ENCODE measurements around the gene GALNT13. TPM values are rescaled to one million over a fixed set of nuclear protein-coding genes. Genes with fewer than 3 reads are reported as not detected.
"Not testable (repeated sequence)": the region's sequence is repeated elsewhere in the genome, so short reads cannot be mapped to it uniquely, and the experiment has no call there.

The GALNT13 gene
- total and polyA plus RNA-seq, 3 experiments from 2014 or later: not detected

- no peaks in the 10 kb centered on the region for H3K27me3 ChIP-seq (ENCODE audit: insufficient read depth, low read length, poor library complexity, severe bottlenecking)
- H3K27ac Mint-ChIP-seq: no peak overlapping the region
- no peaks in the 10 kb centered on the region for H3K4me1 ChIP-seq (ENCODE audit: insufficient read depth, low read length)
- H3K27me3 Mint-ChIP-seq: no peaks in the 10 kb centered on the region
- no peaks in the 10 kb centered on the region for H3K9me3 ChIP-seq (ENCODE audit: low read length)
- H3K4me3 ChIP-seq (ENCODE audit: low read length): no peak overlapping the region
- no peaks in the 10 kb centered on the region for H3K36me3 ChIP-seq (ENCODE audit: insufficient read depth, low read length)
- DNase-seq: no peak
- no peaks in the 10 kb centered on the region for H3K36me3 Mint-ChIP-seq
- H3K4me3 Mint-ChIP-seq: no peak overlapping the region
- no peak overlapping the region for H3K27ac ChIP-seq (ENCODE audit: low read depth, low read length)
- peaks cover 0 to 17% (median 4%) of the 10 kb centered on the region in 5 donors for H3K9me3 Mint-ChIP-seq
- CTCF ChIA-PET: no interaction called here
- POLR2A ChIA-PET: no interaction called here
- H3K4me1 Mint-ChIP-seq: no peaks in the 10 kb centered on the region
These were observed 594.5 kb downstream of the GALNT13 start for GRCh38 chr2:154466226-154466625.

DNA sequence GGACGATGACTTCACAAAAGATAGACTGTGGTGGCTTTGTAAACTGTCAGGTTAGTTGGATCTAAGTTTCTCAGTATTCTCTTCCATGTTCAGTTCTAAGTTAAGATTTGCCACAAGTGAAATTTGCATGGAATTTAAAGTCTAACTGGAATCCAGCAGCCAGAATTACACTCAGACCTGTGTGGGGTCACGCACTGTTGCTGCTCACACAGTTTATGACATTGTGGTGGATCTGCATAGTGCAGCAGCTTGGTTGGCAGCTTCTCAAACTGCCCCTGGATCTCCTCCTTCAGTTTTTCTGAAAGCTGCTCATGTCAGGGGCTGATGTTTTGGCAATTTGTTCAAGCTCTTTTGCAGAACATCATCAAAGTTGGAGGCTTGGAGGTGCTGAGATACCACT lies 598.7 kb downstream of the GALNT13 start:
- CTCF ChIA-PET: no interaction called here
- Mint-ChIP-seq H3K27ac (no peak overlapping the region), H3K9me3 (peaks cover 0 to 12% (median 3%) of the 10 kb centered on the region in 5 donors), H3K27me3 (no peaks in the 10 kb centered on the region), H3K4me3 (no peak overlapping the region), H3K4me1 (no peaks in the 10 kb centered on the region), H3K36me3 (no peaks in the 10 kb centered on the region)
- POLR2A ChIA-PET: no interaction called here
- Histone ChIP-seq H3K4me3 (ENCODE audit: low read length) (no peak overlapping the region), H3K27me3 (ENCODE audit: insufficient read depth, low read length, poor library complexity, severe bottlenecking) (no peaks in the 10 kb centered on the region), H3K36me3 (ENCODE audit: insufficient read depth, low read length) (no peaks in the 10 kb centered on the region), H3K27ac (ENCODE audit: low read depth, low read length) (no peak overlapping the region), H3K4me1 (ENCODE audit: insufficient read depth, low read length) (no peaks in the 10 kb centered on the region), H3K9me3 (ENCODE audit: low read length) (no peaks in the 10 kb centered on the region)
- DNase-seq: no peak

GRCh38 chr2:154471492-154471891 lies 599.8 kb downstream of the GALNT13 start:
- H3K4me1 ChIP-seq (ENCODE audit: insufficient read depth, low read length); H3K4me3 Mint-ChIP-seq; H3K36me3 ChIP-seq (ENCODE audit: insufficient read depth, low read length); H3K27me3 Mint-ChIP-seq; H3K9me3 ChIP-seq (ENCODE audit: low read length); H3K9me3 Mint-ChIP-seq; POLR2A ChIA-PET; DNase-seq; H3K4me1 Mint-ChIP-seq; H3K4me3 ChIP-seq (ENCODE audit: low read length); H3K27ac Mint-ChIP-seq; CTCF ChIA-PET; H3K36me3 Mint-ChIP-seq; H3K27me3 ChIP-seq (ENCODE audit: insufficient read depth, low read length, poor library complexity, severe bottlenecking); H3K27ac ChIP-seq (ENCODE audit: low read depth, low read length): not testable (repeated sequence)

DNA sequence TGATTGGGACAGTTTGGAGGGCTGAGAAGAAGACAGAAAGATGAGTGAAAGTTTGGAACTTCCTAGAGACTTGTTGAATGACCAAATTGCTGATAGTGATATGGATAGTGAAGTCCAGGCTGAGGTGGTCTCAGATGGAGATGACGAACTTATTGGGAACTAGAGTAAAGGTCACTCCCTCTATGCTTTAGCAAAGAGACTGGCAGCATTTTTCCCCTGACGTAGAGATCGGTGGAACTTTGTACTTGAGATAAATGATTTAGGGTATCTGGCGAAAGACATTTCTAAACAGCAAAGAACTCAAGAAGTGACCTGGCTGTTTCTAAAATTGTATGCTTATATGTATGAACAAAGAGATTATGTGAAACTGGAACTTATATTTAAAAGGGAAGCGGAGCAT lies 605.6 kb downstream of the GALNT13 start:
- ChIA-PET CTCF (no interaction called here), POLR2A (no interaction called here)
- H3K36me3 ChIP-seq (ENCODE audit: insufficient read depth, low read length): no peaks in the 10 kb centered on the region
- Mint-ChIP-seq H3K36me3 (no peaks in the 10 kb centered on the region), H3K4me1 (no peaks in the 10 kb centered on the region), H3K27me3 (no peaks in the 10 kb centered on the region), H3K27ac (no peak overlapping the region), H3K9me3 (peaks cover 4 to 11% (median 9%) of the 10 kb centered on the region in 5 donors), H3K4me3 (no peak overlapping the region)
- H3K4me1 ChIP-seq (ENCODE audit: insufficient read depth, low read length): no peaks in the 10 kb centered on the region
- H3K27ac ChIP-seq (ENCODE audit: low read depth, low read length): no peak overlapping the region
- DNase-seq: no peak
- H3K9me3 ChIP-seq (ENCODE audit: low read length): no peaks in the 10 kb centered on the region
- H3K27me3 ChIP-seq (ENCODE audit: insufficient read depth, low read length, poor library complexity, severe bottlenecking): no peaks in the 10 kb centered on the region
- H3K4me3 ChIP-seq (ENCODE audit: low read length): no peak overlapping the region

DNA sequence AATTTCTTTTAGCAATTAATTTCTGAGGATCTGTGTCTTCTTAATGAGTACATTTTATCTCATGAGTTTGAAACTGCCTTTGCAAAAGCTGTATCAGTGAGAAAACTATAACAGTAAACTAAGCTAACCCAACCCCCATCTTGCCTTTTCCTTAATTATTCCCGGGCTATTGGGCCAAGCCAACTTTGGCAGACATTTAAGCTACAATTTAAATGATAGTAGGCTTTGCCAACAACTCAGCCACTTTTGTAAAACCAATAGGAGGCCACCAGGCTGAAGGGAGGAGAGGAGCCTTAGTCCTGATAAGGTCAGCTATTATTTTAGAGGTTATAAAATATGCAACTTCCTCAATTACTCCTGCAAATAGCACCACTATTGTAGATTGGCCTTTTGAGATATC lies 608.8 kb downstream of the GALNT13 start:
- ChIA-PET POLR2A (no interaction called here), CTCF (no interaction called here)
- Mint-ChIP-seq H3K36me3 (no peaks in the 10 kb centered on the region), H3K9me3 (peaks cover 4 to 13% (median 9%) of the 10 kb centered on the region in 5 donors), H3K27me3 (no peaks in the 10 kb centered on the region), H3K27ac (no peak overlapping the region), H3K4me1 (no peaks in the 10 kb centered on the region), H3K4me3 (no peak overlapping the region)
- no peak for DNase-seq
- Histone ChIP-seq H3K4me3 (ENCODE audit: low read length) (no peak overlapping the region), H3K27me3 (ENCODE audit: insufficient read depth, low read length, poor library complexity, severe bottlenecking) (no peaks in the 10 kb centered on the region), H3K27ac (ENCODE audit: low read depth, low read length) (no peak overlapping the region), H3K4me1 (ENCODE audit: insufficient read depth, low read length) (no peaks in the 10 kb centered on the region), H3K36me3 (ENCODE audit: insufficient read depth, low read length) (no peaks in the 10 kb centered on the region), H3K9me3 (ENCODE audit: low read length) (no peaks in the 10 kb centered on the region)

DNA sequence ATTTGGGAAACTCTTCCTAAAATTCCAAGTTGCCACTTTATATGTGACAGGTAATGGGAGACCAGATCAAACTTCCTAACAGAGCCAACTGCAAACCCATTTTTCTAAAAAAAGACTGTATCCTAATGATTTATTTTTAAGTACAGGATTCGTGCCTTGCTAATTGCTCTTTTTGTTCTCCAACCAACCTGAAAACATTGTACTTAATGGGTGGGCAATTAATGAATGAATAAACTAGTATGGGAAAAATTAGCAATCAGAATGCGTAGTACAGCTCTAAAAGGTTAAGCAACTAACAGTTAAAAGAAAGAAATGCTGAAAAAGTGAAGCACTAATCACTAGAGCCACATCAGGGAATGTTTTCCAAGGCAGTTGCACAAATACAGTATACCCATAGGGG lies 609.6 kb downstream of the GALNT13 start:
- Histone ChIP-seq H3K9me3 (ENCODE audit: low read length) (no peaks in the 10 kb centered on the region), H3K4me1 (ENCODE audit: insufficient read depth, low read length) (no peaks in the 10 kb centered on the region), H3K4me3 (ENCODE audit: low read length) (no peak overlapping the region), H3K36me3 (ENCODE audit: insufficient read depth, low read length) (no peaks in the 10 kb centered on the region), H3K27me3 (ENCODE audit: insufficient read depth, low read length, poor library complexity, severe bottlenecking) (no peaks in the 10 kb centered on the region), H3K27ac (ENCODE audit: low read depth, low read length) (no peak overlapping the region)
- CTCF ChIA-PET: no interaction called here
- H3K9me3 Mint-ChIP-seq: peaks cover 4 to 11% (median 7%) of the 10 kb centered on the region in 5 donors
- H3K4me1 Mint-ChIP-seq: no peaks in the 10 kb centered on the region
- DNase-seq: no peak
- no peak overlapping the region for H3K4me3 Mint-ChIP-seq
- H3K36me3 Mint-ChIP-seq: no peaks in the 10 kb centered on the region
- POLR2A ChIA-PET: no interaction called here
- no peaks in the 10 kb centered on the region for H3K27me3 Mint-ChIP-seq
- no peak overlapping the region for H3K27ac Mint-ChIP-seq

DNA sequence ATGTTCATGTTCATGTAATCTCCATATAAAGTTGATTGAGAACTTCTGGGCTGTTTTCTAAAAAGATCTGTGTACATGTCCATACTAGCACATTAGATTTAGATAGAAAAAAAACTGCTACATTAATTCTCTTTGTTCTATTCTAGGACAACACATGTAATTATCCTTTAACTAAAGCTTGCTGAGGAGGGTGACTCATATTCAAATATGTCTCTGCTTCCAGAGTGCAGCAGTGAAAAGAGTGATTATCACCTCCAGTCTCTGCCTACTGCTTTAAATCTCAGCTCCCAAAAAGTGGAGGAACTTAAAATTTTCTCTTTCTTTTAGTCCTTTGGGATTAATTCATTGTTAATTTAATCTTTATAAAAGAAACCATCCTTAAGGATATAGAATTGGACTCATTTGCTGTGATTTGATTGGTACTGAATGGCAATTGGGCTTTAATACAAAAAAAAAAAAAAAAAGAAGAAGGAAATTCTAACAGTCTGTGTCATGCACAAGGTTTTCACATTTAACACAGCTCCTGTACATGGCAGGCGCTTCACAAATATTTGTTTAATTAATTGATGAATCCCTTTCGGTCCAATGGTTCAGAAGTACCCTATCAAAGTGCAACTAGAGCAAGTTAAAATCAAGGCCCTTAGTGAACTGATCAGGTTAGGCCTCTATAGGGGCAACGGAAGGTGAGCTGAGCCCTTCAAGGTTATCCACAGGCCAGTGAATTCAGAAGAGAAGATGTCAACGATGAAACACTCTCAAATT lies 612.8 kb downstream of the GALNT13 start:
- H3K4me3 ChIP-seq (ENCODE audit: low read length): no peak overlapping the region
- Mint-ChIP-seq H3K4me3 (no peak overlapping the region), H3K4me1 (no peaks in the 10 kb centered on the region), H3K9me3 (peaks cover 0 to 6% (median 4%) of the 10 kb centered on the region in 5 donors), H3K27ac (no peak overlapping the region), H3K36me3 (no peaks in the 10 kb centered on the region), H3K27me3 (no peaks in the 10 kb centered on the region)
- no peaks in the 10 kb centered on the region for H3K27me3 ChIP-seq (ENCODE audit: insufficient read depth, low read length, poor library complexity, severe bottlenecking)
- no peaks in the 10 kb centered on the region for H3K36me3 ChIP-seq (ENCODE audit: insufficient read depth, low read length)
- no peaks in the 10 kb centered on the region for H3K4me1 ChIP-seq (ENCODE audit: insufficient read depth, low read length)
- ChIA-PET POLR2A (no interaction called here), CTCF (no interaction called here)
- H3K27ac ChIP-seq (ENCODE audit: low read depth, low read length): no peak overlapping the region
- DNase-seq: no peak
- no peaks in the 10 kb centered on the region for H3K9me3 ChIP-seq (ENCODE audit: low read length)

DNA sequence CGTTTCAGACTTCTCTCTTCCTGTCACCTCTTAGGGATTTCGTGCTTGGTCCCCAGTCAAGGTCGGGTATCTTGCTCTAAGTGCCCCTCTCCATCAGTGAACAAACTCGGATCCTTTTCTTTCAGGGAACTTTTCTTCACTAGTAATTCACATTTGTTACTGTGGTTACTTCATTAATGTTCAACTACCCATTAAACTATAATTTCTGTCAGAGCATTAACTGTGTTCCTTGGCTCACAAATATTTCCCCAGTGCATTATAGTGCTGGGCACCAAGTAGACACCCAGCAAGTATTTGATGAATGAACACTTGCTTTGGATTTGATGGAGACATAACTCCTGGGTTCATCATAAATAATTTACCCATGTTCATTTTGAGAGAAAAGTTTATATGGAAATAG lies 617.1 kb downstream of the GALNT13 start:
- Histone ChIP-seq H3K27ac (ENCODE audit: low read depth, low read length) (no peak overlapping the region), H3K36me3 (ENCODE audit: insufficient read depth, low read length) (no peaks in the 10 kb centered on the region), H3K9me3 (ENCODE audit: low read length) (no peaks in the 10 kb centered on the region), H3K4me1 (ENCODE audit: insufficient read depth, low read length) (no peaks in the 10 kb centered on the region), H3K4me3 (ENCODE audit: low read length) (no peak overlapping the region), H3K27me3 (ENCODE audit: insufficient read depth, low read length, poor library complexity, severe bottlenecking) (no peaks in the 10 kb centered on the region)
- DNase-seq: no peak
- ChIA-PET POLR2A (no interaction called here), CTCF (no interaction called here)
- Mint-ChIP-seq H3K4me3 (no peak overlapping the region), H3K9me3 (peaks cover 4 to 7% (median 5%) of the 10 kb centered on the region in 5 donors), H3K27me3 (peaks cover 0 to 1% of the 10 kb centered on the region in 2 donors), H3K27ac (no peak overlapping the region), H3K4me1 (no peaks in the 10 kb centered on the region), H3K36me3 (no peaks in the 10 kb centered on the region)
